ENCODE measurements around the gene MAPK9.
A peak's percentile ranks its signal among the peaks of the same experiment; 100 is the strongest.
"Not testable (repeated sequence)": the region's sequence is repeated elsewhere in the genome, so short reads cannot be mapped to it uniquely, and the experiment has no call there.

Gene MAPK9

GRCh38 chr5:180222056-180222455, 69.8 kb downstream of the MAPK9 start:
- no peak for DNase-seq

DNA sequence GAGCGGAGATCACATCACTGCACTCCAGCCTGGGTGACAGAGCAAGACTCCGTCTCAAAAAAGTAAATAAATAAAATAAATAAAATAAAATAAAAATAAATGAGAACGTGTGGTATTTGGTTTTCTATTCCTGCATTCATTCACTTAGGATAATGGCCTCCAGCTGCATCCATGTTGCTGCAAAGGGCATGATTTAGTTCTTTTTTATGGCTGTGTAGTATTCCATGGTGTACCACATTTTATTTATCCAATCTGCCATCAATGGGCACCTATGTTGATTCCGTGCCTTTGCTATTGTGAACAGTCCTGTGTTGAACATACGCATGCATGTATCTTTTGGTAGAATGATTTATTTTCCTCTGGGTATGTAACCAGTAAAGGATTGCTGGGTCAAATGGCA, 74.1 kb downstream of the MAPK9 start:
- DNase-seq = no peak

- DNase-seq = no peak
Observed at GRCh38 chr5:180216646-180217171, 75.2 kb downstream of the MAPK9 start.

- DNase-seq = no peak
Observed at GRCh38 chr5:180215783-180216630, 75.9 kb downstream of the MAPK9 start.

DNA sequence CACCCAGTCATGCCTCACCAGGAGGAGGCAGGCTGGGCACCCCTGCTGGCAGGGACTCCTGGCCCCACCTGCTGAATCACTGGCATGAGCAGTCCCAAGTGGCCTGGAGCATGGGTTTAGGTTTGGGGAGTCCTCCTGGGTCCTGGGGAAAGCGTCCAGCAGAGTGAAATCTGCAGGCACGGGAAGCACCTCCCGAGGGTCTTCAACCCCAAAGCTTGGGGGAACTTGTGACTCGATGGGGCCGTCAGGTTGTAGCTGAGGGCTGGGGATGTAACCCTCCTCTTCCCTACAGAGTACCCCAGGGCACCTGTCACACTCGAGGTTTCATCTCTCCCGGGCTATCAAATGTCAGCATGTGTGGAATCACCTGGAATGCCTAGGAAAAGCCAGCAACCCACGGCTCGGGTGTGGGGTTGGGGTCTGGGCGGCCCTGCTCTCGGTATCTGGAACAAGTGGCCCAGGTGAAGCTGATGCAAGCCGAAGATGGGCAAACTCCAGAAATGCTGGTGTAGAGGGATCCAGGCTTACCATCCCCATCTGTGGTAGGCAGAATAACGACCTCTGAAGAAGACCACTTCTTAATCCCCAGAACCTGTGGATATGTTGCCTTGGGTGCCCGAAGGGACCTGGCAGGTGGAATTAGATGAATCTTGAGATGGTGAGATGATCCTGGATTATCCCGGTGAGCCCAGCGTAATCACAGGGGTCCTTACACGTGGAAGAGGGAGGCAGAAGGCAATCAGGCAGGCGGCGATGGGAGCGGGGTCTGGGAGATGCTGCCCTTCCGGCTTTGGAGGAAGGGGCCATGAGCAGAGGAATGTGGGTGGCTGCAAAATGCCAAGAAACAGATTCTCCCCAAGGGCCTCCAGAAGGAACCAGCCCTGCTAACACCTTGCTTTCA, 76.8 kb downstream of the MAPK9 start:
- DNase-seq = no peak

DNA sequence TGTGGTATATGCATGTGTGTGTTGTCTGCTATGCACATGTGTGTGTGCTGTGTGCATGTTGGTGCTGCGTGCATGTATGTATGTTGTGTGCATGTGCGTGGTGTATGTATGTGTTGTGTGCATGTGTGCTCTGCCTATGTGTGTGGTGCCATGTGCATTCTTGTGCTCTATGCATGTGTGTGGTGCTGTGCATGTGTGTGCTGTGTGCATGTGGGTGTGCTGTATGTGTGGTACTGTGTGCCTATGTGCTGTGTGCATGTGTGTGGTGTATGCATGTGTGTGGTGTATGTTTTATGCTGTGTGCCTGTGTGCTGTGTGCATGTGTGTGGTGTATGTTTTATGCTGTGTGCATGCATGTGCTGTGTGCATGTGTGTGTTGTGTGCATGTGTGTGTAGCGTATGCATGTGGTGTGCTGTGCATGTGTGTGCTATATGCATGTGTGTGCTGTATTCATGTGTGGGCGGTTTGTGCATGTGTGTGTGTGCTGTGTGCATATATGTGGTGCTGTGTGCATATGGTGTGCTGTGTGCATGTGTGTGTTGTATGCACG, 78.2 kb downstream of the MAPK9 start:
- DNase-seq = no peak

- DNase-seq = no peak
Observed at GRCh38 chr5:180213256-180213600, 78.7 kb downstream of the MAPK9 start.

- no peak for DNase-seq
Observed at GRCh38 chr5:180212363-180213255, 79.3 kb downstream of the MAPK9 start.

DNA sequence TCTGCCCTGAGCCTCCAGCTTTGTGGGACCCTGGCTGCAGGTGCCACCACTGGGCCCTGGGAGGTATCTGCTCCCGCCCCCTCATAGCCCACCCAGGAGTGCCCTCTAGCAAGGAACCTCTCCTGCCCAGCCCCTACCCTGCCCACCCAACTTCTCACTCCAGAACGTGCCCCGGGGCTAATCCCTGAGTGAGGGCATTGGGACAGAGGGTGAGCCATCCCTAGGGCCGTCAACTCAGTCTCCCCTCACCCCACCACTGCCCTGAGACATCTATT, 80.2 kb downstream of the MAPK9 start:
- no peak for DNase-seq

- DNase-seq = no peak
Observed at GRCh38 chr5:180210961-180211760, 80.7 kb downstream of the MAPK9 start.

DNA sequence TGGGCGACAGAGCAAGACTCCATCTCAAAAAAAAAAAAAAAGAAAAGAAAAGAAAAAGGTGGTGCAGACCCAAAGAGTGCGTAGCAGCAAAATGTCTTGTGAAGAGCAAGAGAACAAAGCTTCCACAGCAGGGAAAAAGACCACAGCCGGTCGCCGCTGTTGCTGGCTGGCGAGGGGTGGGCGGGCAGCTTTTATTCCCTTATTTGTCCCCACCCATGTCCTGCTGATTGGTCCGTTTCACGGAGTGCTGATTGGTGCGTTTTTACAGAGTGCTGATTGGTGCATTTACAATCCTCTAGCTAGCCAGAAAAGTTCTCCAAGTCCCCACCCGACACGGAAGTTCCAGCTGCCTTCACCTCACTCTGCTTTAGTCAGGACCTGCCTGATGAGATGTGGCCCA, 81.8 kb downstream of the MAPK9 start:
- not testable (repeated sequence) for DNase-seq

DNA sequence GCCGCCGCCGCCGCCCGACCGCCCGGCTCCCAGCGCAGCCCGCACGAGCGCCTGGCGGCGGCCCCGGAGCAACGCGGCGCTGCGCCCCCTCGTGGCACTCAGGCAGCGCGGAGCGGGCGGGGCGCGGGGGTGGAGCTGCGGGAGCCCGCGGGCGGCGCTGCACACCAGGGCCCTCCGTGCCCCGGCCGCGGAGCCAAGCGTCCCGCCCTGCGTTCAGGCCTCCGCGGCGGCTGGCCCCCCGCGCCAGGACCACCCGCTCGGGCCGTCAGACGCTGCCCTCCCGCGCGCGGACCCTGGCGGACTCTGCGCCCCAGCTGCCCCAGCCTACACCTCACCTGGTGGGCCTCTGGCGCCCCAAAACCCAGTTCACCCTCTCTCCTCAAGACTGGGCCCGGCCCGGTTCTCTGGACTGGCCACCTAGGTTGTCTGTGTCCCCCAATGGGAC, 82.7 kb downstream of the MAPK9 start, which contains the start of gene RASGEF1C:
Gene RASGEF1C (minus strand): TSS at position 75 of the 445 bp plus-strand sequence. CDS start 71,159 bp downstream, outside the sequence.
- peak; percentile 55 for DNase-seq

GRCh38 chr5:180208435-180209081, 83.3 kb downstream of the MAPK9 start:
- DNase-seq = no peak

DNA sequence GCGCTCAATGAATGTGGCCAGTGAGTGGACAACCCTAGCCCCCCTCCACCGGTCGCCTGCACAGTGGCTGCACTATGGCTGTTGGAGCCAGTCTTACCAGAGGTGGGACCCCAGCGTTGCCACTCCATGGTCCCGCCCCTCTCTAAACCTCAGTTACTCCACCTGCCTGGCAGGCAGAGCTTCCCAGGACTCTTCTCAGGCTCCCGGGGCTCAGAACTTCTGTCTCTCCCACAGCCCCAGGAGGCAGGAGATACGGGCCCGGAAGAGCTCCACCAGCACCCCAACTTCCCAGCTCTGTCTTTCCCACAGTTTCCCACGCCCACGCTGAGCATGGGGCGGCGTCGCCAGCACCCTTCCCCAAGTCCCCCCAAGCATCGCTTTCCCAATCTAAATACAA, 83.8 kb downstream of the MAPK9 start:
- DNase-seq = no peak

DNA sequence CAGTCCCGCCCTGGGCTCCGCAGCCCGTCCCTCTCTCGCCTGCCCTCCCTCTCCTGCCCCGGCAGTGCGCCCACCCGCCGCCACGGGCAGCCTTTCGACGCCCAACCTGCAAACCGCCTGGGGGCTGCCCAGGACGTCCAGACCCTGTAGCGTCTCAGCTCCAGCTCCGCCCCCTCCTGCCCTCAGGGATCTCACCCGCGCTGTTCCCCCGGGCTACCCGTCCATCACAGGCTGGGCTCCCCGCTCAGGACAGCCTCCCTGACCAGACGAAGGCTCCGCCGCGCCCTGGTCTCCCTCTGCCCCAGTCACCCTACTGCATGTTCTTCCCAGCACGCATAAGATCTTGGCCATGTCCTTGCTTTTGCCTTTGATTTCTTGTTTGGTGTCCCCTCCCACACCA, 84.3 kb downstream of the MAPK9 start:
- no peak for DNase-seq

GRCh38 chr5:180206993-180207392, 84.9 kb downstream of the MAPK9 start:
- no peak for DNase-seq

DNA sequence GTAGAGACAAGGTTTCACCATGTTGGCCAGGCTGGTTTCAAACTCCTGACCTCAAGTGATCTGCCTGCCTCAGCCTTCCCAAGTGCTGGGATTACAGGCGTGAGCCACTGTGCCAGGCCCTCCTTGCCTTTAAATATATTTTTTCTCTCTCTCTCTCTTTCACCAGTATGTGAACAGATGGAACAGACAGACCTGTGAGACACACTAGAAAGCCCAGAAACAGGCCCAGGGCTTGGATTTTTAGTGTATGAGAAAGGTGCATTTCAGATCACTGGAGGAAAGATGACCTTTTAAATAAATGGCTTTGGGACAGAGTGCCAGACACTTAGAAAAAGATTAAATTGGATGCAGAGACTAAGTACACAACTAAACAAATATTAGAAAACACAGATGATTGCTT, 86.0 kb downstream of the MAPK9 start:
- no peak for DNase-seq

DNA sequence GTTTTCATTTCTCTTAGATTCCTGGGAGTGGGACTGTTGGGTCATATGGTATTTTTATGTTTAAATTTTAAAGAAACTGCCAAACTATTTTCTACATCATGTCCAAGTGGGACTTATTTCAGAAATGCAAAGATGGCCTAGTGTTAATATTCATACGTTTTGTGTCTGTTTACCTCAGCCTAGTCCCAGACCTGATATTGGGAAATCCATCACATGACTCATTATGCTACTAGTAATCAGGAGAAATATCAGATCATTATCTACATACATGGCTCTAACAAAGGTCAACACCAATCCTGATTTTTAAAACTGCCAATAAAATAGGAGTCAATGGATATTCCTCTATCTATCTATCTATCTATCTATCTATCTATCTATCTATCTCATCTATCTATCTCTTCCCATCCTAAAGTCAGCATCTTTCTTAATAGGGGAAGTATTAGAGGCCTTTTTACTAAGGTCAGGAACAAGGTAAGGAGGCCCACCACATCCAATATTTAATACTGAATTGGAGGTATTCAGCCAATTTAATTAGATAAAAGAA, 87.5 kb downstream of the MAPK9 start:
- DNase-seq = no peak

DNA sequence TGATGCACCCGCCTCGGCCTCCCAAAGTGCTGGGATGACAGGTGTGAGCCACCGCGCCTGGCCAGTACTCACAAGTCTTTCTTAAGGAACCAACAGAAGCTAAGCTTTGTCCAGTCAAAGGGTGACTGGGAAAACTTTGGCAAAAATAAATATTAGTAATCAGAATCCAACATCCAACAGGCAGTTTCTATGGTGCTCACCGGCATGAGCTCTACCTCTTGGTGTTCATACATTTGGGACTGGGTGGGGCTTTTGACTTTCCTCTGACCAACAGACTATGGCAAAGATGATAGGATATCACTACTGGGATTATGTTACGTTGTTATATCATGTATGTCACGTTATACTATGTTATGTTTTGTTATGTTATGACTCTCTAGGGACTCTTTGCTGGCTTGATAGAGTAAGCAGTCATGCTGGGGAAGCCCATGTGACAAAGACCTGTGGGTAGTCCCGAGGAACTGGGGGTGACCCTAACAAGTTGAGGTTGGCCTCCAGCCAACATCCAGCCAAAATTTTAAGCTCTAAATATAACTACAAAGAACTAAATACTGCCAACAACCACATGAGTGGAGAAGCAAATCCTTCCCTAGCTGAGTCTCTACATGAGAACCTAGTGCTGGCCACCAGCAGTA, 88.8 kb downstream of the MAPK9 start:
- no peak for DNase-seq

Data from fibroblast of skin of right quadriceps (primary cell).